ENCODE data around the gene CALD1.
A peak's percentile ranks its signal among the peaks of the same experiment; 100 is the strongest.

Gene CALD1

DNA sequence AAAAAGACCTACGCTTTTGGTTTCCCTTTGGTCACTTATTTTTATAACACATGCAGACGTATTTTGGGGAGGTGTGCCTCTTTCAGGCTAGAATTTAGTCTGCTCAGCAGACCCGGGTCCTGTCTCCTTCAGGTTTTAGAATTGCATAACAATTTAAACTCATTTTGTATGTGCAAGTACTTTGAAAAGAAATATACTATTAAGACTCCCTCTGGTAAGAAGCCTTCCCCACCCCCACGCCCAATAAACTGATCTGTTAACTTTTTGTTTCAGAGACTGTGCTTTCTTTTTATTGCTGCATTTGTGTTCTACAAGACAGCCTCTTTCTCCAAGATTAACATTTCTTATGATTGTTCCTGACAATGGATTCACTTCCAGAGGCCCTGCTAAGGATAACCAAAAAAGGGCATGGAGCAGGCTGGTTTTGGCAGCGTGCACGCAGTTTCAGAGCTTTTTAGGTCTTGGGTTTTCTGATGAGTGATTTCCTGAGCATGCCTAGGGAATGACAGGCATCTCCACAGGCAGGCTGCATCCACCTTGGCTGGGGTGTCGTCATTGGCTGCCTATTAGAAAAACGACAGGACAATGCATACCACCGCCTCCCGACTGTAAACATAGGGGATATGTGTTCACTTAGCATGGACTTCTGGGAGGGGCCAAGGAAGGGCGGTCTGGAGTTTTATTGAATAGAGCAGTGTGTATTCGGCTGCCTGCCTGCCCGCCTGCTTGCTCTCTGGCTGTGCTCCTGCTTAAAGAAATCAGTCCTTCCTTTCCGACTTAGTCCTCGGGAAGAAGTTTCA, at the start of gene CALD1 (continued):
- TF ChIP-seq, protein P1, sequence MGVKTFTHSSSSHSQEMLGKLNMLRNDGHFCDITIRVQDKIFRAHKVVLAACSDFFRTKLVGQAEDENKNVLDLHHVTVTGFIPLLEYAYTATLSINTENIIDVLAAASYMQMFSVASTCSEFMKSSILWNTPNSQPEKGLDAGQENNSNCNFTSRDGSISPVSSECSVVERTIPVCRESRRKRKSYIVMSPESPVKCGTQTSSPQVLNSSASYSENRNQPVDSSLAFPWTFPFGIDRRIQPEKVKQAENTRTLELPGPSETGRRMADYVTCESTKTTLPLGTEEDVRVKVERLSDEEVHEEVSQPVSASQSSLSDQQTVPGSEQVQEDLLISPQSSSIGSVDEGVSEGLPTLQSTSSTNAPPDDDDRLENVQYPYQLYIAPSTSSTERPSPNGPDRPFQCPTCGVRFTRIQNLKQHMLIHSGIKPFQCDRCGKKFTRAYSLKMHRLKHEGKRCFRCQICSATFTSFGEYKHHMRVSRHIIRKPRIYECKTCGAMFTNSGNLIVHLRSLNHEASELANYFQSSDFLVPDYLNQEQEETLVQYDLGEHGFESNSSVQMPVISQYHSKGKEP (tag by site-specific recombination; IDR thresholded peaks at IDR 0.05), result peak; percentile 81
- TF ChIP-seq ZNF114 (tag by site-specific recombination; IDR thresholded peaks at IDR 0.05) (no peak), ZNF792 (tag by site-specific recombination; IDR thresholded peaks at IDR 0.05) (no peak), ZXDB (tag by site-specific recombination; IDR thresholded peaks at IDR 0.05) (peak; percentile 44; the same call in 1 of the 2 replicates), PRDM1 (tag by site-specific recombination; IDR thresholded peaks at IDR 0.05) (no peak), ZNF624 (tag by site-specific recombination; IDR thresholded peaks at IDR 0.05) (no peak), ZSCAN30 (tag by site-specific recombination; IDR thresholded peaks at IDR 0.05) (peak; percentile 57; the same call in 1 of the 2 replicates), EGR2 (tag by site-specific recombination; IDR thresholded peaks at IDR 0.05; ENCODE audit: low read depth) (no peak), ZNF121 (tag by site-specific recombination; IDR thresholded peaks at IDR 0.05) (no peak), ZNF214 (tag by site-specific recombination; IDR thresholded peaks at IDR 0.05; ENCODE audit: borderline replicate concordance) (no peak), SP3 (tag by site-specific recombination; IDR thresholded peaks at IDR 0.05) (peak; percentile 61), TRIM28 (IDR thresholded peaks at IDR 0.05; ENCODE audit: borderline replicate concordance, low read length) (peak; percentile 87; the same call in 1 of the 2 replicates)
- TF ChIP-seq, protein P2, sequence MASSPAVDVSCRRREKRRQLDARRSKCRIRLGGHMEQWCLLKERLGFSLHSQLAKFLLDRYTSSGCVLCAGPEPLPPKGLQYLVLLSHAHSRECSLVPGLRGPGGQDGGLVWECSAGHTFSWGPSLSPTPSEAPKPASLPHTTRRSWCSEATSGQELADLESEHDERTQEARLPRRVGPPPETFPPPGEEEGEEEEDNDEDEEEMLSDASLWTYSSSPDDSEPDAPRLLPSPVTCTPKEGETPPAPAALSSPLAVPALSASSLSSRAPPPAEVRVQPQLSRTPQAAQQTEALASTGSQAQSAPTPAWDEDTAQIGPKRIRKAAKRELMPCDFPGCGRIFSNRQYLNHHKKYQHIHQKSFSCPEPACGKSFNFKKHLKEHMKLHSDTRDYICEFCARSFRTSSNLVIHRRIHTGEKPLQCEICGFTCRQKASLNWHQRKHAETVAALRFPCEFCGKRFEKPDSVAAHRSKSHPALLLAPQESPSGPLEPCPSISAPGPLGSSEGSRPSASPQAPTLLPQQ (tag by site-specific recombination; IDR thresholded peaks at IDR 0.05), result 0 out of 2 replicates have a peak, but pooled peaks have one; percentile 29
- TF ChIP-seq, protein P3, sequence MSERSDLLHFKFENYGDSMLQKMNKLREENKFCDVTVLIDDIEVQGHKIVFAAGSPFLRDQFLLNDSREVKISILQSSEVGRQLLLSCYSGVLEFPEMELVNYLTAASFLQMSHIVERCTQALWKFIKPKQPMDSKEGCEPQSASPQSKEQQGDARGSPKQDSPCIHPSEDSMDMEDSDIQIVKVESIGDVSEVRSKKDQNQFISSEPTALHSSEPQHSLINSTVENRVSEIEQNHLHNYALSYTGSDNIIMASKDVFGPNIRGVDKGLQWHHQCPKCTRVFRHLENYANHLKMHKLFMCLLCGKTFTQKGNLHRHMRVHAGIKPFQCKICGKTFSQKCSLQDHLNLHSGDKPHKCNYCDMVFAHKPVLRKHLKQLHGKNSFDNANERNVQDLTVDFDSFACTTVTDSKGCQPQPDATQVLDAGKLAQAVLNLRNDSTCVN (tag by site-specific recombination; optimal IDR thresholded peaks at IDR 0.05), result no peak
- TF ChIP-seq, protein P4, sequence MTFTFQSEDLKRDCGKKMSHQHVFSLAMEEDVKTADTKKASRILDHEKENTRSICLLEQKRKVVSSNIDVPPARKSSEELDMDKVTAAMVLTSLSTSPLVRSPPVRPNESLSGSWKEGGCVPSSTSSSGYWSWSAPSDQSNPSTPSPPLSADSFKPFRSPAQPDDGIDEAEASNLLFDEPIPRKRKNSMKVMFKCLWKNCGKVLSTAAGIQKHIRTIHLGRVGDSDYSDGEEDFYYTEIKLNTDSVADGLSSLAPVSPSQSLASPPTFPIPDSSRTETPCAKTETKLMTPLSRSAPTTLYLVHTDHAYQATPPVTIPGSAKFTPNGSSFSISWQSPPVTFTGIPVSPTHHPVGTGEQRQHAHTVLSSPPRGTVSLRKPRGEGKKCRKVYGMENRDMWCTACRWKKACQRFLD (tag by site-specific recombination; IDR thresholded peaks at IDR 0.05), result no peak

DNA sequence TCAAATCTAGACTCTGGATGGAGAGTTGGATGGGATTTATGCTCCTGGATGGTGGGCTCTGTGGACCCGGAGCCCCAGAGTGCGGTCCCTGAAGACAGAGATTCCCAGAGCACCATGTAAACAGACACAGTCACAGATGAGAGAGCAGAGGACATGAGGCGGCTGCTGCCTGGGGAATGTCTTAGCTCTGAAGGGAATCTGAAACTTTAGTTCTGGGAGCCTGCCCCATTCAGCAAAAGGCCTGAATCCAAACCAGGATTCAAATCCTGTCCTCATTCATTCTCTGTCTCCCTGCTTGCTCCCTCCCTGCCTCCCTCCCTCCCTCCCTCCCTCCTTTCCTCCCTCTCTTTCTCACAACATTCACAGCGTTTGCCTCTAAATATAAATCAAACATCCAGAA, 49.5 kb upstream of the CALD1 start:
- POLR2A ChIA-PET, result no interaction called here
- no peak overlapping the region for H3K4me3 ChIP-seq (ENCODE audit: low read depth, low read length)
- CTCF ChIA-PET, result interaction anchor here (0.7 to 0.8 kb wide), 2 partner anchors 8 to 151 kb away, joined by 3 read pairs; no protein-coding TSS in a partner anchor
- no peaks in the 10 kb centered on the region for H3K9me3 ChIP-seq (ENCODE audit: control insufficient read depth, insufficient read depth, low read depth, low read length)
- no peak overlapping the region for H3K27ac ChIP-seq (ENCODE audit: extremely low read depth, low read depth, low read length)
- H3K4me1 ChIP-seq (ENCODE audit: control insufficient read depth, insufficient read depth, low read length), result no peaks in the 10 kb centered on the region
- H3K36me3 ChIP-seq (ENCODE audit: control insufficient read depth in 2 of 2, insufficient read depth in 1 of 2, low read length in 2 of 2), result no peaks in the 10 kb centered on the region
- TF ChIP-seq ZNF37A (tag by site-specific recombination; IDR thresholded peaks at IDR 0.05) (no peak), KLF1 (tag by site-specific recombination; IDR thresholded peaks at IDR 0.05) (no peak), ZNF341 (tag by site-specific recombination; IDR thresholded peaks at IDR 0.05; ENCODE audit: low read depth) (no peak), GLIS1 (tag by site-specific recombination; IDR thresholded peaks at IDR 0.05) (no peak), ZNF596 (tag by site-specific recombination; IDR thresholded peaks at IDR 0.05) (no peak), ZEB2 (tag by site-specific recombination; IDR thresholded peaks at IDR 0.05) (no peak), ZNF16 (tag by site-specific recombination; IDR thresholded peaks at IDR 0.05; ENCODE audit: low read depth) (no peak), KLF16 (tag by site-specific recombination; IDR thresholded peaks at IDR 0.05) (no peak), ZNF776 (tag by site-specific recombination; IDR thresholded peaks at IDR 0.05; ENCODE audit: borderline replicate concordance) (no peak), MYNN (tag by site-specific recombination; IDR thresholded peaks at IDR 0.05; ENCODE audit: borderline replicate concordance) (no peak)
- TF ChIP-seq, protein P5, sequence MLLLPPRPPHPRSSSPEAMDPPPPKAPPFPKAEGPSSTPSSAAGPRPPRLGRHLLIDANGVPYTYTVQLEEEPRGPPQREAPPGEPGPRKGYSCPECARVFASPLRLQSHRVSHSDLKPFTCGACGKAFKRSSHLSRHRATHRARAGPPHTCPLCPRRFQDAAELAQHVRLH (tag by site-specific recombination; IDR thresholded peaks at IDR 0.05), result no peak
- TF ChIP-seq, protein P6, sequence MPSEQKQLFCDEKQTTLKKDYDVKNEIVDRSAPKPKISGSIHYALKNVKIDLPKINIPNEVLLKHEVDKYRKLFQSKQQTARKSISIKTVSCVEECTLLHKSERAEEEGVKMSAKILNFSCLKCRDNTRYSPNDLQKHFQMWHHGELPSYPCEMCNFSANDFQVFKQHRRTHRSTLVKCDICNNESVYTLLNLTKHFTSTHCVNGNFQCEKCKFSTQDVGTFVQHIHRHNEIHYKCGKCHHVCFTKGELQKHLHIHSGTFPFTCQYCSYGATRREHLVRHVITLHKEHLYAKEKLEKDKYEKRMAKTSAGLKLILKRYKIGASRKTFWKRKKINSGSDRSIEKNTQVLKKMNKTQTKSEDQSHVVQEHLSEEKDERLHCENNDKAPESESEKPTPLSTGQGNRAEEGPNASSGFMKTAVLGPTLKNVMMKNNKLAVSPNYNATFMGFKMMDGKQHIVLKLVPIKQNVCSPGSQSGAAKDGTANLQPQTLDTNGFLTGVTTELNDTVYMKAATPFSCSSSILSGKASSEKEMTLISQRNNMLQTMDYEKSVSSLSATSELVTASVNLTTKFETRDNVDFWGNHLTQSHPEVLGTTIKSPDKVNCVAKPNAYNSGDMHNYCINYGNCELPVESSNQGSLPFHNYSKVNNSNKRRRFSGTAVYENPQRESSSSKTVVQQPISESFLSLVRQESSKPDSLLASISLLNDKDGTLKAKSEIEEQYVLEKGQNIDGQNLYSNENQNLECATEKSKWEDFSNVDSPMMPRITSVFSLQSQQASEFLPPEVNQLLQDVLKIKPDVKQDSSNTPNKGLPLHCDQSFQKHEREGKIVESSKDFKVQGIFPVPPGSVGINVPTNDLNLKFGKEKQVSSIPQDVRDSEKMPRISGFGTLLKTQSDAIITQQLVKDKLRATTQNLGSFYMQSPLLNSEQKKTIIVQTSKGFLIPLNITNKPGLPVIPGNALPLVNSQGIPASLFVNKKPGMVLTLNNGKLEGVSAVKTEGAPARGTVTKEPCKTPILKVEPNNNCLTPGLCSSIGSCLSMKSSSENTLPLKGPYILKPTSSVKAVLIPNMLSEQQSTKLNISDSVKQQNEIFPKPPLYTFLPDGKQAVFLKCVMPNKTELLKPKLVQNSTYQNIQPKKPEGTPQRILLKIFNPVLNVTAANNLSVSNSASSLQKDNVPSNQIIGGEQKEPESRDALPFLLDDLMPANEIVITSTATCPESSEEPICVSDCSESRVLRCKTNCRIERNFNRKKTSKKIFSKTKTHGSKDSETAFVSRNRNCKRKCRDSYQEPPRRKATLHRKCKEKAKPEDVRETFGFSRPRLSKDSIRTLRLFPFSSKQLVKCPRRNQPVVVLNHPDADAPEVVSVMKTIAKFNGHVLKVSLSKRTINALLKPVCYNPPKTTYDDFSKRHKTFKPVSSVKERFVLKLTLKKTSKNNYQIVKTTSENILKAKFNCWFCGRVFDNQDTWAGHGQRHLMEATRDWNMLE (tag by site-specific recombination; conservative IDR thresholded peaks at IDR 0.05; ENCODE audit: low read depth), result no peak

Measured in HEK293 (cell line).